H9 (cell line): ENCODE measurements around the gene GGCX. TPM values are rescaled to one million over a fixed set of nuclear protein-coding genes. Genes with fewer than 3 reads are reported as not detected.

Experiments
- DNase-seq: peaks from one replicate; pipeline ENCODE4 v3.0.0-alpha.2; 2017
- H2AFZ ChIP-seq: one replicate; pipeline ENCODE4 v1.6.1; 2013; ENCODE audit warnings: mild to moderate bottlenecking, low read length, control low read depth, moderate library complexity
- H2AK5ac ChIP-seq: 2 replicates; pipeline ENCODE4 v1.6.1; 2013; ENCODE audit warnings: low read length, control low read depth, mixed read lengths; ENCODE audit not compliant: insufficient read length
- H2BK120ac ChIP-seq: one replicate; pipeline ENCODE4 v1.6.1; 2013; ENCODE audit warnings: low read depth, mild to moderate bottlenecking, low read length, control low read depth, inconsistent platforms; ENCODE audit not compliant: poor library complexity, severe bottlenecking
- H2BK12ac ChIP-seq: 2 replicates; pipeline ENCODE4 v1.6.1; 2013; ENCODE audit warnings: low read length, control low read depth, mixed read lengths, low read depth; ENCODE audit not compliant: insufficient read length
- H2BK15ac ChIP-seq: 2 replicates; pipeline ENCODE4 v1.6.1; 2013; ENCODE audit warnings: low read depth, low read length, control low read depth
- H2BK20ac ChIP-seq: one replicate; pipeline ENCODE4 v1.6.1; 2013; ENCODE audit warnings: low read depth, mild to moderate bottlenecking, low read length, control low read depth, inconsistent platforms; ENCODE audit not compliant: poor library complexity, severe bottlenecking
- H2BK5ac ChIP-seq: 2 replicates; pipeline ENCODE4 v1.6.1; 2013; ENCODE audit warnings: low read length, control low read depth, mixed read lengths; ENCODE audit not compliant: insufficient read length
- H3K14ac ChIP-seq: 2 replicates; pipeline ENCODE4 v1.6.1; 2013; ENCODE audit warnings: low read length, control low read depth; ENCODE audit not compliant: insufficient read depth
- H3K18ac ChIP-seq: 2 replicates; pipeline ENCODE4 v1.6.1; 2013; ENCODE audit warnings: low read depth, mild to moderate bottlenecking, mixed read lengths, low read length, control low read depth; ENCODE audit not compliant: insufficient read length
- H3K23ac ChIP-seq: 2 replicates; pipeline ENCODE4 v1.6.1; 2013; ENCODE audit warnings: low read length, control low read depth, mixed read lengths, low read depth; ENCODE audit not compliant: insufficient read length
- H3K23me2 ChIP-seq: 2 replicates; pipeline ENCODE4 v1.6.1; 2013; ENCODE audit warnings: low read depth, mild to moderate bottlenecking, mixed read lengths, low read length, control low read depth; ENCODE audit not compliant: insufficient read length, poor library complexity, severe bottlenecking
- H3K27ac ChIP-seq: 2 replicates; pipeline ENCODE4 v1.5.1; 2013; ENCODE audit warnings: low read length, control low read depth, mixed read lengths, low read depth; ENCODE audit not compliant: insufficient read length
- H3K27me3 ChIP-seq: 2 replicates; pipeline ENCODE4 v1.6.1; 2013; ENCODE audit warnings: low read length, control low read depth, inconsistent platforms; ENCODE audit not compliant: insufficient read depth
- H3K4ac ChIP-seq: 2 replicates; pipeline ENCODE4 v1.6.1; 2013; ENCODE audit warnings: low read depth, mild to moderate bottlenecking, control low read depth, inconsistent platforms, low read length, moderate library complexity
- H3K4me1 ChIP-seq: 2 replicates; pipeline ENCODE4 v1.6.1; 2013; ENCODE audit warnings: low read length, control low read depth, inconsistent platforms; ENCODE audit not compliant: insufficient read depth
- H3K4me2 ChIP-seq: 2 replicates; pipeline ENCODE4 v1.6.1; 2013; ENCODE audit warnings: low read length, control low read depth, mixed read lengths; ENCODE audit not compliant: insufficient read length, insufficient read depth
- H3K56ac ChIP-seq: 2 replicates; pipeline ENCODE4 v1.6.1; 2013; ENCODE audit warnings: low read depth, mild to moderate bottlenecking, mixed read lengths, low read length, control low read depth; ENCODE audit not compliant: insufficient read length
- H3K79me1 ChIP-seq: 2 replicates; pipeline ENCODE4 v1.6.1; 2013; ENCODE audit warnings: low read depth, mild to moderate bottlenecking, moderate library complexity, low read length, control low read depth, inconsistent platforms; ENCODE audit not compliant: insufficient read depth, poor library complexity, severe bottlenecking
- H3K79me2 ChIP-seq: 2 replicates; pipeline ENCODE4 v1.6.1; 2013; ENCODE audit warnings: low read length, control low read depth, inconsistent platforms; ENCODE audit not compliant: insufficient read depth
- H3K9ac ChIP-seq: 2 replicates; pipeline ENCODE4 v1.6.1; 2013; ENCODE audit warnings: low read length, control low read depth, mixed read lengths; ENCODE audit not compliant: insufficient read length; ENCODE audit errors: extremely low read depth
- H3K9me3 ChIP-seq: one replicate; pipeline ENCODE4 v1.6.1; 2013; ENCODE audit warnings: low read depth, low read length, inconsistent platforms; ENCODE audit not compliant: control insufficient read depth
- H3T11ph ChIP-seq: one replicate; pipeline ENCODE4 v1.6.1; 2013; ENCODE audit warnings: mild to moderate bottlenecking, low read length, control low read depth, inconsistent platforms
- H4K20me1 ChIP-seq: one replicate; pipeline ENCODE4 v1.6.1; 2013; ENCODE audit not compliant: control insufficient read depth, insufficient read length, insufficient read depth
- H4K5ac ChIP-seq: 2 replicates; pipeline ENCODE4 v1.6.1; 2013; ENCODE audit warnings: low read depth, mild to moderate bottlenecking, mixed read lengths, low read length, control low read depth; ENCODE audit not compliant: insufficient read length
- H4K8ac ChIP-seq: replicated peaks from 2 replicates; pipeline ENCODE4 v1.6.1; 2013; ENCODE audit warnings: low read length, control low read depth, mixed read lengths, low read depth; ENCODE audit not compliant: insufficient read length
- H4K91ac ChIP-seq: 2 replicates; pipeline ENCODE4 v1.6.1; 2013; ENCODE audit warnings: low read depth, mild to moderate bottlenecking, moderate library complexity, mixed read lengths, low read length, control low read depth; ENCODE audit not compliant: insufficient read length
- H3K27ac Mint-ChIP-seq, 3 experiments: 2 replicates in 2 of 3; 3 replicates in 1 of 3; pipeline ENCODE4 v1.8.0; 2020 to 2021; ENCODE audit warnings: mixed read lengths in 3 of 3, mild to moderate bottlenecking in 1 of 3, moderate library complexity in 1 of 3
- H3K27me3 Mint-ChIP-seq: 2 replicates; pipeline ENCODE4 v1.8.0; 2021; ENCODE audit warnings: low read depth, mild to moderate bottlenecking, moderate library complexity, mixed read lengths
- H3K36me3 Mint-ChIP-seq, 3 experiments: 2 replicates in 2 of 3; 3 replicates in 1 of 3; pipeline ENCODE4 v1.8.0; 2020 to 2021; ENCODE audit warnings: low read depth in 3 of 3, mixed read lengths in 3 of 3; ENCODE audit not compliant: insufficient read depth in 1 of 3
- H3K4me1 Mint-ChIP-seq, 2 experiments: 2 replicates each; pipeline ENCODE4 v1.8.0; 2020; ENCODE audit warnings: mixed read lengths in 2 of 2
- H3K4me3 Mint-ChIP-seq, 2 experiments: 2 replicates in 1 of 2; 3 replicates in 1 of 2; pipeline ENCODE4 v1.8.0; 2020 to 2021; ENCODE audit warnings: mild to moderate bottlenecking in 2 of 2, mixed read lengths in 2 of 2, moderate library complexity in 1 of 2
- H3K9me3 Mint-ChIP-seq, 2 experiments: 2 replicates in 1 of 2; 3 replicates in 1 of 2; pipeline ENCODE4 v1.8.0; 2020; ENCODE audit warnings: mild to moderate bottlenecking in 2 of 2, mixed read lengths in 2 of 2, moderate library complexity in 1 of 2
- CTCF ChIP-seq: fragments of 200-600 bp; sonication (generic); conservative IDR thresholded peaks from 3 replicates; pipeline ENCODE4 v1.8.0; 2021; ENCODE audit warnings: antibody characterized with exemption, mild to moderate bottlenecking
- WGBS: extraction: QIAGEN DNeasy Blood & Tissue Kit; methylation state at CpG from one replicate; pipeline ENCODE4 v1.1.7; 2013; ENCODE audit warnings: missing lambda C conversion rate, low lambda C conversion rate, mixed read lengths; ENCODE audit not compliant: insufficient read length; ENCODE audit errors: extremely low coverage; 5-methylcytosine and 5-hydroxymethylcytosine counted together
- total RNA-seq: library from RNA; stranded (reverse); gene quantifications from 2 replicates; pipeline ENCODE4 v1.2.1, GENCODE V29; 2021

GGCX gene
- total RNA-seq, 1 experiment from 2014 or later, result 32.9 TPM

DNA sequence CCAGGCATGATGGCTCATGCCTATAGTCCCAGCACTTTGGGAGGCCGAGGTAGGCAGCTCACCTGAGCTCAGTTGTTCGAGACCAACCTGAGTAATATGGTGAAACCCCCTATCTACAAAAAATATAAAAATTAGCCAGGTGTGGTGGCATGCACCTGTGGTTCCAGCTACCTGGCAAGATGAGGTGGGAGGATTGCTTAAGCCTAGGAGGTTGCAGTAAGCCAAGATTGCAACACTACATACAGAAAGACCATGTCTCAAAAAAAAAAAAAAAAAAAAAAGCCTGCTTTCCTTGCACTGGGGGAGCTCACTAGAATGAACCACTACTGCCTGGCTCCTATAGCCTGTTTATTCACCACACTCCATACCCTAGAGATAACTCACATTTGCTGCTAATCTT, 29.7 kb downstream of the GGCX start:
- Histone ChIP-seq H2AK5ac (no peak overlapping the region), H3K23me2 (no peaks in the 10 kb centered on the region), H3K79me2 (no peaks in the 10 kb centered on the region), H3K23ac (no peak overlapping the region), H3T11ph (no peak overlapping the region), H3K56ac (no peak overlapping the region), H4K8ac (no peak overlapping the region), H4K91ac (no peak overlapping the region), H3K14ac (no peak overlapping the region), H3K9ac (no peak overlapping the region), H2BK20ac (no peak overlapping the region), H3K27me3 (no peaks in the 10 kb centered on the region), H3K4ac (no peak overlapping the region), H2AFZ (no peak overlapping the region), H2BK12ac (no peak overlapping the region), H3K4me2 (no peak overlapping the region), H3K9me3 (no peaks in the 10 kb centered on the region), H4K20me1 (no peaks in the 10 kb centered on the region), H2BK15ac (no peak overlapping the region), H3K4me1 (no peaks in the 10 kb centered on the region), H3K18ac (no peak overlapping the region), H4K5ac (no peak overlapping the region), H3K79me1 (no peaks in the 10 kb centered on the region), H3K27ac (no peak overlapping the region), H2BK120ac (no peak overlapping the region), H2BK5ac (no peak overlapping the region)
- H3K27me3 Mint-ChIP-seq, result peaks cover 5% of the 10 kb centered on the region
- H3K9me3 Mint-ChIP-seq, result no peaks in the 10 kb centered on the region
- H3K4me3 Mint-ChIP-seq, result no peak overlapping the region
- WGBS, result no CpG with 5 or more reads among the region's 2 CpGs
- peaks cover 1 to 6% (median 2%) of the 10 kb centered on the region in 3 experiments; a peak in 4 of 7 replicates for H3K36me3 Mint-ChIP-seq
- peaks cover 6 to 8% of the 10 kb centered on the region in 2 experiments; a peak in 3 of 4 replicates for H3K4me1 Mint-ChIP-seq
- no peak for DNase-seq
- H3K27ac Mint-ChIP-seq, result no peak overlapping the region; a peak in 1 of 7 replicates
- TF ChIP-seq CTCF, result no peak
